Activated gamma-delta T cell (primary cell): ENCODE results near the gene CBLC.

Experiments used
- DNase-seq: peaks from one replicate; lab custom pipeline; 2025; lab: John Stamatoyannopoulos, UW

The CBLC gene

GRCh38 chr19:44746616-44746945 is 31.1 kb upstream of the CBLC start:
- DNase-seq = no peak

DNA sequence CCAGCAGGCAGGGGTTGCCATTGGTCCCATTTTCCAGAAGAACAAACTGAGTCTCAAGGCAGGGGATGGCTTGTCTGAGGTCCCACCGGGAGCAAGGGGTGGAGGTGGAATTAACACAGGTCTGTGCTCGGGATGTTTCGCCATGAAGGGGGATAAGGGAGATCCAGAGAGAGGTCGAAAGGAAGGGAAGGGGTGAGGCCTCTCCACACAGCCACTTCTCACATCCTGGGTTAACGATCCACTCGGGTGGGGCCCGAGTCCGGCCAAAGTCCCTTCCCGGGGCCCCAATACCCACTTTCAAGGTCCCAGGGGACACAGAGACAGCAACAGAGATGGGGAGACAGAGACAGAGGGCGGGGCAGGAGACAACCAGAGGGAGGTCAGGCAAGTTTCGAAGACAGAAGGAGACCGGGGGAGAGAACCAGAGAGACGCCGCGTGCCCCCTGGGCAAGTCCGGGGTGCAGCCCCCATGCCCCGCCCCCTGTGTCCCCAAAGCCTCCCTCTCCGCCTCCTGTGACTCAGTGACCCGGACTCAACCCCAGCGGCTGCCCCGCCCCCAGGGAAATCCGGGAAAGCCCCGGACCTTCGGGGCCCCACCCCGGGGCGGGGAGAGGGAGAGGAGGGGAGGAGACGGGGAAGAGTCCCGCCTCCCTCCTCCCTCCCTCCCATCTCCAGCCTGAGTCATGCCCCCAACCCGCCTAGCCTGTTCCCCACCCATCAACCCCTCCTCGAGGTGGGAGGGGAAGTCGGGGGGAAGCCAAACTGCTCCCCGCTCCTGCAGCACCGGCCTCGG is 30.5 kb upstream of the CBLC start:
- DNase-seq = peak; percentile 87

GRCh38 chr19:44747739-44748425 is 29.8 kb upstream of the CBLC start:
- DNase-seq = no peak

DNA sequence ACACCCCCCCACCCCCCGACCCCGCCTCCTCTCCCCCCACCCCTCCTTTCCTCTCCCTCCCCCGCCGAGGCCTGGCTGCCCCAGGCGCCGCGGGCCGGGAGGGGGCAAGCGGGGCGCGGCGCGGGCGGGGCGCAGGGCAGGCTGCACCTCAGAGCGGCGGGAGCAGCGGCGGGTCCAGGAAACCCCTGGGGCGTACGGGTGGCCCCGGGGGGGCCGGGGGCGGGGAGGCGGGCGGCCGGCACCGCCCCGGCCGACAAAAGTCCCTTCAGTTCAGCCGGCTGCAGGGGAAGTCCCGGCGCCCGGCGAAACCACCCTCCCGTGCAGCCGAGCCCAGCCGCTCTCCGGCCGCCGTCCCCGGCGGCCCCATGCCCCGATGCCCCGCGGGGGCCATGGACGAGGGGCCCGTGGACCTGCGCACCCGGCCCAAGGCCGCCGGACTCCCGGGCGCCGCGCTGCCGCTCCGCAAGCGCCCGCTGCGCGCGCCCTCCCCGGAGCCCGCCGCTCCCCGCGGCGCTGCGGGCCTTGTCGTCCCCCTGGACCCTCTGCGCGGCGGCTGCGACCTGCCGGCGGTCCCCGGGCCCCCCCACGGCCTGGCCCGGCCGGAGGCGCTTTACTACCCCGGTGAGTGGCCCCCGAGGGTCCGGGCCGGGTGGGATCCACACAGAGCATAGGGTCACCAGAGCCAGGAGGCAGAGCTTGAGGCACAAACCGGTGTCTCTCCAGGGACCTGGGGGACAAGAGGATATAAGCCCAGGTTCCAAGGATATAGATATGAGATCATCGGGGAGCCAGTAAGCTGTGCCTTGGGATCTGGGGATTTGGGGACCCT is 29.1 kb upstream of the CBLC start, which contains the start of gene BCL3:
Gene BCL3, plus strand, starts transcription at position 283 of the 829 bp plus-strand sequence. Its CDS starts 83 bp downstream, at position 366.
- DNase-seq = peak; percentile 82

DNA sequence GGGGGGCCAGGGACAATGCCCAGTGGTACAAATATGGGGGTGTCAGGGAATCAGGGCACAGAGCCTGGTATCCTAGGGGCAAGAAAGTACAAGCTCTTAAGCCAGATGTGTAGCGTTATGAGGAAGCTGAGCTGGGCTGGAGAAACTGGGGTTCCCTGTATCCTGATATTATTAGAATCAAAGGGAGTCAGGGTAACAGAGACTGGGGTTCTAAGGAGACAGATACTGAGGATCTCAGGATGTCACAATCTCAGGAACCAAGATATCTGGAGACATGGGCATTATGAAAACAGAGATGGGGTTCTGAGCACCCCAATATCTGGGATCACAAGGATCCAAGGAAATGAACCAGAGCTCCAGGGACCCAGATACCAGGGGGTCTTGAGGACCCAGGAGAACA is 28.4 kb upstream of the CBLC start:
- no peak for DNase-seq

- no peak for DNase-seq
Measured at GRCh38 chr19:44749994-44750393, 27.7 kb upstream of the CBLC start.

GRCh38 chr19:44752123-44752815 is 25.4 kb upstream of the CBLC start:
- DNase-seq = no peak

DNA sequence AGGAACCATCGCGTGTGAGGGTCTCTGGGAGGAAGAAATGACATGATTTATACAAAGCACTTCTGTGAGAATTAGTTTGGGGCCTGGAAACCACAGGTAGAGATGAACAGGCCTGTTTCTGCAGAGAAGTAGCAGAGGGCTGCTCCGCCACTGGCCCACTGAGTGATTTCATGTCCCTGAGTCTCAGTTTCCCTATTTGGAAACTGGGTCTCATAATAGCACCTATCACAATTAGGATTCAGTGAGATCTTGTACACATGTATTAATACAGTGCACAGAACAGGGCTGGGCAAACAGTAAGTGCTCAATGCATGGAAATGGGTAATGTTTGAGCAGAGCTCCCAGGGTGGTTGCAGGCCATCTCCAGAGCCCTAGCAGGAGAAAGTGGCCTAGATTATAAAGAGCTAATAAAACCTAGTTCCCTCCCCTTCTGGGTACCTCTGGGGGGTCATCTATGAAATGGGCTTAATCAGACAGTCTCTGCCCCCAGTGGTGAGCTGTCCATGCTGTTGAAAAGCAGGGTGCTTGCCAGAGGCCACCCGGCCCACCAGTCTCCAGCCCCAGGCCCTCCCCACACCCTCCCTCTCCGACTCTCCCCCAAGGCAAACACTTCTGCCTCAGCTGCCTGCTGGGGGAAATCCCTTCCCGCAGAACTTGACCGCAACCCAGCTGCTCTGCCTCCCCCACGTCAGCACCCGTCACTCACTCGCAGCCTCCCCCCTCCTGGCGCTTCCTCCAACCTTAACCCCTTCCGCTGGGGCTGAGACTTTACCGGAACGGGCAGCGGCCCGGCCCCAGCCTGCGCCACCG is 24.7 kb upstream of the CBLC start:
- peak; percentile 84 for DNase-seq

GRCh38 chr19:44753626-44753931 is 24.1 kb upstream of the CBLC start:
- no peak for DNase-seq

- peak; percentile 33 for DNase-seq
Measured at GRCh38 chr19:44753932-44754749, 23.5 kb upstream of the CBLC start.

GRCh38 chr19:44754750-44755080 is 23.0 kb upstream of the CBLC start:
- no peak for DNase-seq

GRCh38 chr19:44755219-44755618 is 22.5 kb upstream of the CBLC start:
- no peak for DNase-seq

- DNase-seq = no peak
Measured at GRCh38 chr19:44756089-44756562, 21.6 kb upstream of the CBLC start.

DNA sequence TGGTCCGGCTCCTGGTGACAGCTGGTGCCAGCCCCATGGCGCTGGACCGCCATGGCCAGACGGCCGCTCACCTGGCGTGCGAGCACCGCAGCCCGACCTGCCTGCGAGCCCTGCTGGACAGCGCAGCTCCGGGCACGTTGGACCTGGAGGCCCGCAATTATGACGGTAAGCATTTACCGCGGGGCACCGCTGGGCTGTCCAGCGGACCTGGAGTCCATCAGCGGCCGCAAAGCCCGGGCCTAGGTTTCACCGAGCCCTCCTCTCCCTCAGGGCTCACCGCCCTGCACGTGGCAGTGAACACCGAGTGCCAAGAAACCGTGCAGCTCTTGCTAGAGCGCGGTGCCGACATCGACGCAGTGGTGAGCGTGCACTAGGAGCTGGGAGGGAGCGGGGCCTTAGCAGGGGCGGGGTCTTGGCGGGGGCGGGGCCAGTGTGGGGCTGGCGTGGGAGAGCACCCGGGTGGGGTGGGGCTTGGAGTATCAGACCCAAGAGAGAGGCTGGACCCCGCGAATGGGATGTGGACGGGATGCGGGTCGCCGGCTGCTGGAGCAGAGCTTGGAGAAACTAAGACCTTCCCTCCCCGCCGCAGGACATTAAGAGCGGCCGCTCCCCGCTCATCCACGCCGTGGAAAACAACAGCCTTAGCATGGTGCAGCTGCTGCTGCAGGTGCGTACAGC is 20.5 kb upstream of the CBLC start:
- DNase-seq = no peak

GRCh38 chr19:44757735-44758505 is 19.8 kb upstream of the CBLC start:
- no peak for DNase-seq

DNA sequence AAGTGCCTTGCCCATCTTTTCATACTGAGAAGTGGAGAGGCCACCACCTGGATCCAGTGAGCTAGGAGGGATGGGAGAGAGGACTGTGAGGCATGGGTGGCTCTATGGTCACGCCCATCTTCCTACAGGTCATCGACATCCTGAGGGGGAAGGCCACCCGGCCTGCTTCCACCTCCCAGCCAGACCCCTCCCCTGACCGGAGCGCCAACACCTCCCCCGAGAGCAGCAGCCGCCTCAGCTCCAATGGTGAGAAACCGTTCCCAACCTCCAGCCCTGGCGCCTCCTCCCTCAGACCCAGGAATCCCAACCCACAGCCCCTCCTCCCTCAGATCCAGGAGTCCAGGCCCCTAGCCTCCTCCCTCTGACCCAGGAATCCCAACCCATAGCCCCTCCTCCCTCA is 19.1 kb upstream of the CBLC start:
- no peak for DNase-seq

GRCh38 chr19:44759083-44759804 is 18.4 kb upstream of the CBLC start:
- no peak for DNase-seq

DNA sequence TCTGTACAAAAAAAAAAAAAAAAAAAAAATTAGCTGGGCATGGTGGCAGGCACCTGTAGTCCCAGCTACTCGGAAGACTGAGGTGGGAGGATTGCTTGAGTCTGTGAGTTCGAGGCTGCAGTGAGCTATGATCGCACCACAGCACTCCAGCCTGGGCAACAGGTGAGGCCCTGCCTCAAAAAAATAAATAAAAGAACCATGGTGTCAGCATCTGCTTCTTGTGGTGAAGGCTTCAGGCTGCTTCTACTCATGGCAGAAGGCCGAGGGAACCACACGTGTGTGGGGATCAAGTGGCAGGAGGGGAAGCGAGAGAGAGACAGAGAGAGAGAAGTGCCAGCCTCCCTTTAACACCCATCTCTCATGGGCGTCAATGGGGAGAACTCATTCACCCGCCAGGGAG is 15.7 kb upstream of the CBLC start:
- DNase-seq = no peak
